ENCODE data around the gene NAA35.

GRCh38 chr9:85900504-85901201 lies 40.3 kb upstream of the NAA35 start:
- TF ChIP-seq CTCF (IDR thresholded peaks at IDR 0.05) (peak in 3 of 4 experiments; percentile 17 to 31 (median 30)), POLR2A (IDR thresholded peaks at IDR 0.05) (no peak)
